K562 (cell line): ENCODE results near the gene PVALEF. TPM values are rescaled to one million over a fixed set of nuclear protein-coding genes. Genes with fewer than 3 reads are reported as not detected.

Experiments
- BCOR ChIP-seq: fragments of 450-650 bp; IDR thresholded peaks from 2 replicates; pipeline ENCODE4 v1.6.1; 2016
- EGR1 ChIP-seq: fragments of 450-650 bp; conservative IDR thresholded peaks from 2 replicates; pipeline ENCODE4 v1.6.1; 2017; ENCODE audit warnings: mild to moderate bottlenecking
- KAT2B ChIP-seq: IDR thresholded peaks from one replicate; pipeline ENCODE4 v1.6.1; 2012; ENCODE audit warnings: low read depth, mild to moderate bottlenecking, control low read depth, inconsistent platforms, low read length, moderate library complexity
- NFIX ChIP-seq: fragments of 250-450 bp; sonication (Bioruptor Pico); IDR thresholded peaks from 2 replicates; pipeline ENCODE4 v1.4.0; 2020; ENCODE audit warnings: low read depth, mild to moderate bottlenecking, moderate library complexity
- POLR2B ChIP-seq: fragments of 450-650 bp; IDR thresholded peaks from 2 replicates; pipeline ENCODE4 v1.6.1; 2018; ENCODE audit warnings: low read depth; ENCODE audit not compliant: partially characterized antibody
- SMAD4 ChIP-seq: fragments of 250-450 bp; sonication (Bioruptor Pico); conservative IDR thresholded peaks from 2 replicates; pipeline ENCODE4 v1.8.0; 2021; ENCODE audit warnings: inconsistent platforms, mild to moderate bottlenecking, moderate library complexity
- ZNF583 ChIP-seq: fragments of 250-450 bp; sonication (Bioruptor Pico); IDR thresholded peaks from 2 replicates; pipeline ENCODE4 v1.4.0; 2020
- polyA plus RNA-seq, 8 experiments: library from polyadenylated mRNA; depleted of rRNA in 4 of 8; stranded (reverse) in 5 of 8; unstranded in 3 of 8; fragments of >200 nt; fragmentation: Nextera tagmentation in 2 of 8; fragmentation: Illumina TruSeq in 1 of 8; extraction: Ambion mirVana in 2 of 8; extraction: Trizol in 1 of 8; gene quantifications; 2 replicates each; pipeline versions ENCODE4 v1.2.1 to v1.2.3, GENCODE V29; 2011 to 2014; ENCODE audit warnings: inconsistent platforms in 1 of 8, missing spikeins in 1 of 8
- total RNA-seq, 7 experiments: library from RNA; depleted of rRNA in 6 of 7; stranded (reverse); fragments of >200 nt in 6 of 7; fragmentation: Illumina TruSeq in 2 of 7; extraction: Trizol in 2 of 7; gene quantifications; 2 replicates each; pipeline versions ENCODE4 v1.2.1 to v1.2.3, GENCODE V29; 2011 to 2021; ENCODE audit warnings: low replicate concordance in 1 of 7
- TF ChIP-seq, protein P1 (sequence below), 2 experiments: fragments of 450-650 bp; IDR thresholded peaks; 2 replicates each; pipeline ENCODE4 v1.6.1; 2016
- TF ChIP-seq, protein P2 (sequence below): fragments of 250-450 bp; sonication (Bioruptor Pico); IDR thresholded peaks from 2 replicates; pipeline ENCODE4 v1.4.0; 2020; ENCODE audit warnings: mild to moderate bottlenecking, moderate library complexity
- TF ChIP-seq, protein P3 (sequence below): fragments of 200-800 bp; sonication (Bioruptor generic); IDR thresholded peaks from 2 replicates; pipeline ENCODE4 v1.6.1; 2017; ENCODE audit warnings: missing genetic modification characterization, missing compliant biosample characterization

The PVALEF gene
- total and polyA plus RNA-seq, 9 of the 15 experiments (the other 6 are each of a cell fraction or from before 2014, with no cell fraction given) = not detected

DNA sequence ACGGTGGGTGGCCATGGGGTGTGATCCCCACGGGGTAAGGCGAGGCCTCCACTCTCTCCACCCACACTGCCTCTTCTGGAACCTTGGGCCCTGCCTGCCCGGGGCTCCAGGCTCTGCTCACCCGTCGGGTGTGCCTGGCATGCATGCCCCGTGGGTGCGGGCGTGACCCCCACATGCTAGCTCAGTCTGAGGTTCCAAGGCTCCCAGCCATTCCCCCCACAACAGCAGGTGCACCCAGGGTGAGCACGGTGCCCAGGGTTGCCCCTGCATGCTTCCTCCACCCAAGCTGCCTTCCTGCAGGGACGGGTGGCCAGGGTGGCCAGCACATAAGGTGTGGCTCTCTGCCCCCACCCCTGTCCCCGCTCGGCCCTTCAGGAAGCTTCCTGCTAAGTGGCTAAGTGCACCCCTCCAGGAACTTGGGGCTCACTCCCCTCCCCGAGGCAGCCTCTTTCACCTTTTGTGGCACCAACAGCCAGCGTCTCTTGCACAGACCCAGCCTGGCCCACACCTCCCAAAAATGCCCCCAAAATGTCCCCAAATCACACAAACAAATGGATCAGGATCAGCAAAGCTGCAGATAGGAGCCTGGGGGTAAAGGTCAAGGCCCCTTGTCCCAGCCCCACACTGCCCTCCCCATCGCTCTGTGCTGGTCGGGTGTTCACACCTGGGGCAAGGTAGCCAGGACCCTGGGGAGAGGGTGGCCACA lies 21.4 kb upstream of the PVALEF start (continued):
- TF ChIP-seq, protein P1, sequence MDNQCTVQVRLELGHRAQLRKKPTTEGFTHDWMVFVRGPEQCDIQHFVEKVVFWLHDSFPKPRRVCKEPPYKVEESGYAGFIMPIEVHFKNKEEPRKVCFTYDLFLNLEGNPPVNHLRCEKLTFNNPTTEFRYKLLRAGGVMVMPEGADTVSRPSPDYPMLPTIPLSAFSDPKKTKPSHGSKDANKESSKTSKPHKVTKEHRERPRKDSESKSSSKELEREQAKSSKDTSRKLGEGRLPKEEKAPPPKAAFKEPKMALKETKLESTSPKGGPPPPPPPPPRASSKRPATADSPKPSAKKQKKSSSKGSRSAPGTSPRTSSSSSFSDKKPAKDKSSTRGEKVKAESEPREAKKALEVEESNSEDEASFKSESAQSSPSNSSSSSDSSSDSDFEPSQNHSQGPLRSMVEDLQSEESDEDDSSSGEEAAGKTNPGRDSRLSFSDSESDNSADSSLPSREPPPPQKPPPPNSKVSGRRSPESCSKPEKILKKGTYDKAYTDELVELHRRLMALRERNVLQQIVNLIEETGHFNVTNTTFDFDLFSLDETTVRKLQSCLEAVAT (IDR thresholded peaks at IDR 0.05) = no peak
- TF ChIP-seq, protein P2, sequence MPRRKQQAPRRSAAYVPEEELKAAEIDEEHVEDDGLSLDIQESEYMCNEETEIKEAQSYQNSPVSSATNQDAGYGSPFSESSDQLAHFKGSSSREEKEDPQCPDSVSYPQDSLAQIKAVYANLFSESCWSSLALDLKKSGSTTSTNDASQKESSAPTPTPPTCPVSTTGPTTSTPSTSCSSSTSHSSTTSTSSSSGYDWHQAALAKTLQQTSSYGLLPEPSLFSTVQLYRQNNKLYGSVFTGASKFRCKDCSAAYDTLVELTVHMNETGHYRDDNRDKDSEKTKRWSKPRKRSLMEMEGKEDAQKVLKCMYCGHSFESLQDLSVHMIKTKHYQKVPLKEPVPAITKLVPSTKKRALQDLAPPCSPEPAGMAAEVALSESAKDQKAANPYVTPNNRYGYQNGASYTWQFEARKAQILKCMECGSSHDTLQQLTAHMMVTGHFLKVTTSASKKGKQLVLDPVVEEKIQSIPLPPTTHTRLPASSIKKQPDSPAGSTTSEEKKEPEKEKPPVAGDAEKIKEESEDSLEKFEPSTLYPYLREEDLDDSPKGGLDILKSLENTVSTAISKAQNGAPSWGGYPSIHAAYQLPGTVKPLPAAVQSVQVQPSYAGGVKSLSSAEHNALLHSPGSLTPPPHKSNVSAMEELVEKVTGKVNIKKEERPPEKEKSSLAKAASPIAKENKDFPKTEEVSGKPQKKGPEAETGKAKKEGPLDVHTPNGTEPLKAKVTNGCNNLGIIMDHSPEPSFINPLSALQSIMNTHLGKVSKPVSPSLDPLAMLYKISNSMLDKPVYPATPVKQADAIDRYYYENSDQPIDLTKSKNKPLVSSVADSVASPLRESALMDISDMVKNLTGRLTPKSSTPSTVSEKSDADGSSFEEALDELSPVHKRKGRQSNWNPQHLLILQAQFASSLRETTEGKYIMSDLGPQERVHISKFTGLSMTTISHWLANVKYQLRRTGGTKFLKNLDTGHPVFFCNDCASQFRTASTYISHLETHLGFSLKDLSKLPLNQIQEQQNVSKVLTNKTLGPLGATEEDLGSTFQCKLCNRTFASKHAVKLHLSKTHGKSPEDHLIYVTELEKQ (CRISPR knock-in tag) = no peak
- TF ChIP-seq SMAD4 (CRISPR knock-in tag) = no peak
- TF ChIP-seq BCOR = no peak
- no peak for TF ChIP-seq POLR2B
- TF ChIP-seq, protein P3, sequence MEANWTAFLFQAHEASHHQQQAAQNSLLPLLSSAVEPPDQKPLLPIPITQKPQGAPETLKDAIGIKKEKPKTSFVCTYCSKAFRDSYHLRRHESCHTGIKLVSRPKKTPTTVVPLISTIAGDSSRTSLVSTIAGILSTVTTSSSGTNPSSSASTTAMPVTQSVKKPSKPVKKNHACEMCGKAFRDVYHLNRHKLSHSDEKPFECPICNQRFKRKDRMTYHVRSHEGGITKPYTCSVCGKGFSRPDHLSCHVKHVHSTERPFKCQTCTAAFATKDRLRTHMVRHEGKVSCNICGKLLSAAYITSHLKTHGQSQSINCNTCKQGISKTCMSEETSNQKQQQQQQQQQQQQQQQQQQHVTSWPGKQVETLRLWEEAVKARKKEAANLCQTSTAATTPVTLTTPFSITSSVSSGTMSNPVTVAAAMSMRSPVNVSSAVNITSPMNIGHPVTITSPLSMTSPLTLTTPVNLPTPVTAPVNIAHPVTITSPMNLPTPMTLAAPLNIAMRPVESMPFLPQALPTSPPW = no peak
- no peak for TF ChIP-seq EGR1
- TF ChIP-seq ZNF583 = no peak
- no peak for TF ChIP-seq NFIX (CRISPR knock-in tag)
- no peak for TF ChIP-seq KAT2B
